NB4 (cell line): Measurements from ENCODE around the gene DLG1.

ENCODE experiments used
- DNase-seq: peaks from one replicate; pipeline ENCODE4 v3.0.0; 2010; ENCODE audit warnings: low read depth
- H3K4me3 ChIP-seq: one replicate; pipeline ENCODE4 v1.5.1; 2011; ENCODE audit warnings: mild to moderate bottlenecking, low read depth, low read length, moderate library complexity
- CTCF ChIP-seq: IDR thresholded peaks from one replicate; pipeline ENCODE4 v1.5.1; 2012; ENCODE audit warnings: low read depth, low read length
- MYC ChIP-seq: IDR thresholded peaks from 2 replicates; pipeline ENCODE4 v1.6.1; 2011; ENCODE audit warnings: low read depth, low read length
- POLR2A ChIP-seq: IDR thresholded peaks from 2 replicates; pipeline ENCODE4 v1.6.1; 2011; ENCODE audit warnings: mild to moderate bottlenecking; ENCODE audit not compliant: insufficient read length; ENCODE audit errors: extremely low read depth
- TF ChIP-seq, protein P1 (sequence below): IDR thresholded peaks from 2 replicates; pipeline ENCODE4 v1.6.1; 2011; ENCODE audit warnings: low read depth, low read length

The DLG1 gene

GRCh38 chr3:197186887-197187588 lies 111.4 kb downstream of the DLG1 start:
- peak; percentile 75 for DNase-seq
- no peak overlapping the region for H3K4me3 ChIP-seq
- no peak for TF ChIP-seq POLR2A
- TF ChIP-seq CTCF = peak; percentile 55

GRCh38 chr3:197183582-197183981 lies 114.8 kb downstream of the DLG1 start:
- no peak for DNase-seq
- no peak for TF ChIP-seq POLR2A
- TF ChIP-seq CTCF = no peak
- no peak for TF ChIP-seq MYC
- TF ChIP-seq, protein P1, sequence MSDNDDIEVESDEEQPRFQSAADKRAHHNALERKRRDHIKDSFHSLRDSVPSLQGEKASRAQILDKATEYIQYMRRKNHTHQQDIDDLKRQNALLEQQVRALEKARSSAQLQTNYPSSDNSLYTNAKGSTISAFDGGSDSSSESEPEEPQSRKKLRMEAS = no peak
- H3K4me3 ChIP-seq = no peak overlapping the region

- no peak overlapping the region for H3K4me3 ChIP-seq
- TF ChIP-seq CTCF (no peak), MYC (no peak), POLR2A (no peak)
- TF ChIP-seq, protein P1 = no peak
- peak; percentile 87 for DNase-seq
These were observed 116.7 kb downstream of the DLG1 start for GRCh38 chr3:197181741-197182140.

- DNase-seq = no peak
- H3K4me3 ChIP-seq = no peak overlapping the region
- TF ChIP-seq, protein P1 = no peak
These were observed 119.4 kb downstream of the DLG1 start for GRCh38 chr3:197178998-197179397.

- TF ChIP-seq, protein P1 = no peak
- TF ChIP-seq MYC (no peak), CTCF (no peak), POLR2A (no peak)
- DNase-seq = no peak
- H3K4me3 ChIP-seq = no peak overlapping the region
These were observed 122.9 kb downstream of the DLG1 start for GRCh38 chr3:197175503-197175902.

GRCh38 chr3:197174927-197175326 lies 123.5 kb downstream of the DLG1 start:
- no peak for DNase-seq
- H3K4me3 ChIP-seq = no peak overlapping the region
- TF ChIP-seq CTCF = no peak
- TF ChIP-seq MYC = no peak
- TF ChIP-seq, protein P1 = no peak
- no peak for TF ChIP-seq POLR2A
